ENCODE data around the gene NECTIN4. TPM values are rescaled to one million over a fixed set of nuclear protein-coding genes. Genes with fewer than 3 reads are reported as not detected.

NECTIN4 gene
- not detected for polyA plus RNA-seq

DNA sequence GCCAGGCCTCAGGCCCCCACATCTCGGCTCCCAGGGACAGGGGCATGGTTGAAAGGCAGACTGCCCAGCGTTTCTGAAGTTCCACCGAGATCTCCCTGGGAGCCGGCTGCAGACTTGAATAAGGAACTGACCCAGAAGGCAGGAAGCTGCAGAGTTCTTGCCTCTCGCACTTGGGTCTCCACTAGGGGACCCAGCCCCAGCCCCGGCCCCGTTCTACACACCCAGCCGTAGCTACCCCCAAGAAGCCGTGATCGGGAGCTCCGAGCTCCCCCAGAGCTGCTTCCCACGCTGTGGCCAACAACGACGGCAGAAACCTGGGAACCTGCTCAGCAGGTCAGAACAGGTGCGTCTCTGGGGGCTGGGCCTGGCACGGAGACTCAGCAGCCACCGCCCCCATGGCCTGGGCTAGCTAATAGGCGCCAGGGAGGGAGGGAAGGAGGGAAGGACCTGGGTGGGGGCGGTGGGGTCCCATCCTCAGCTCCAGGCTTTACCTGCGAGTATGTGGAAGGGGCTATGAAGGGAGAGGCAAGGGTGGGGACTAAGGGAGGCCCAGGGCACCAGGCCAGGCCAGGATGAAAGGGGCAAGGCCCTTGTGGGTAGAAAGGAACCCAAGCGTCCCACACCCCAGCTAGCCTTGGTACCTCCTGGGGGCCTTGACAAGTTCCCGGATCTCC is at the start of gene NECTIN4:
Gene NECTIN4, minus strand, starts transcription at position 308 of the 674 bp plus-strand sequence. Its CDS starts 262 bp downstream, at position 46.
- Mint-ChIP-seq H3K4me1 (no peaks in the 10 kb centered on the region), H3K27ac (no peak within 1 kb of the TSS), H3K36me3 (no peaks in the 10 kb centered on the region), H3K4me3 (no peak within 1 kb of the TSS), H3K27me3 (peaks cover 2% of the 10 kb centered on the region), H3K9me3 (no peaks in the 10 kb centered on the region)

DNA sequence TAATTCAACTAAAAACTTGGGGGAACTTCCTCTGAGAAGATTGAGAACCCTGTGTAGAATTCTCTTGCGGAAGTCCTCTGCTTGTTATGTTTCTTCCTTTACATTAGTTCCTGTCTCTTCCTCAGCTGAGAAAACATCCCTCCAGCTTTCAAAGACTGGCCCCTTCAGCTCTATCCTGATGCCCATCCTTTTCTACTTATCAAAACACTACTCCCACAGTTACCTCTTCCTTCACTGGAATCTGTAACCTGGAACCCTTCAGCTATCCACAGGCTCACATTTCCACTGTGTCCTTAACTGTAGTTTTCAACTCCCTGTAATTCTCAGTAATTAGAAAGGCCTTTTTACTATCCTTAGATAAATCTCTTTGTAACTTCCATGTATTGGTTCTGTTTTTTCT is 49.1 kb upstream of the NECTIN4 start:
- H3K9me3 Mint-ChIP-seq = no peaks in the 10 kb centered on the region
- peaks cover 2 to 7% (median 7%) of the 10 kb centered on the region in 3 donors for H3K4me1 Mint-ChIP-seq
- peak overlapping the region in 1 of 4 donors; percentile 70 for H3K4me3 Mint-ChIP-seq
- peak overlapping the region in 2 of 3 donors; percentile 32 to 52 for H3K27ac Mint-ChIP-seq
- no peaks in the 10 kb centered on the region for H3K36me3 Mint-ChIP-seq
- H3K27me3 Mint-ChIP-seq = no peaks in the 10 kb centered on the region

DNA sequence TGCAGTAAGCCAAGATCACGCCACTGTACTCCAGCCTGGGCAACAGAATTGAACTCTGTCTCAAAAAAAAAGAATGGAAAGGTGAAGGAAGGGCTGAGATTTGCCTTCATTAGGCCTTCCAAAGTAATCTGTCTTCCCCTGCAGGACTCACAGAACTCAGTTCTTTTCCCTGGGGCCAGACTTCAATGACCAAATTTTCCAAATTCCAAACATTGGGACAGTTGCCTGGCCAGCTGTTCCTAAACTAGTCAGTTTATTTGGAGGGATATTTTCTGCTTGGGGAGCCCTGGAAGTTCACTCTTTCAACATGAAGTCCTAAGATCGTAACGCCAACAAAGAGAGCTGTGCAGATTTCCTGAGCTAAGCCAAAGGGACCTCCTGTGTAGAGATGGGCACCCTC is 48.5 kb upstream of the NECTIN4 start:
- Mint-ChIP-seq H3K27ac (peak overlapping the region in 1 of 3 donors; percentile 32), H3K27me3 (no peaks in the 10 kb centered on the region), H3K4me3 (peak overlapping the region in 1 of 4 donors; percentile 70), H3K36me3 (no peaks in the 10 kb centered on the region), H3K4me1 (peaks cover 2 to 7% (median 7%) of the 10 kb centered on the region in 3 donors), H3K9me3 (no peaks in the 10 kb centered on the region)

- no peaks in the 10 kb centered on the region for H3K9me3 Mint-ChIP-seq
- peaks cover 5% of the 10 kb centered on the region for H3K36me3 Mint-ChIP-seq
- H3K4me1 Mint-ChIP-seq = peaks cover 17 to 24% (median 18%) of the 10 kb centered on the region in 3 donors
- no peak overlapping the region for H3K4me3 Mint-ChIP-seq
- no peak overlapping the region for H3K27ac Mint-ChIP-seq
- H3K27me3 Mint-ChIP-seq = no peaks in the 10 kb centered on the region
Measured at GRCh38 chr1:161133220-161133740, 43.9 kb upstream of the NECTIN4 start.

DNA sequence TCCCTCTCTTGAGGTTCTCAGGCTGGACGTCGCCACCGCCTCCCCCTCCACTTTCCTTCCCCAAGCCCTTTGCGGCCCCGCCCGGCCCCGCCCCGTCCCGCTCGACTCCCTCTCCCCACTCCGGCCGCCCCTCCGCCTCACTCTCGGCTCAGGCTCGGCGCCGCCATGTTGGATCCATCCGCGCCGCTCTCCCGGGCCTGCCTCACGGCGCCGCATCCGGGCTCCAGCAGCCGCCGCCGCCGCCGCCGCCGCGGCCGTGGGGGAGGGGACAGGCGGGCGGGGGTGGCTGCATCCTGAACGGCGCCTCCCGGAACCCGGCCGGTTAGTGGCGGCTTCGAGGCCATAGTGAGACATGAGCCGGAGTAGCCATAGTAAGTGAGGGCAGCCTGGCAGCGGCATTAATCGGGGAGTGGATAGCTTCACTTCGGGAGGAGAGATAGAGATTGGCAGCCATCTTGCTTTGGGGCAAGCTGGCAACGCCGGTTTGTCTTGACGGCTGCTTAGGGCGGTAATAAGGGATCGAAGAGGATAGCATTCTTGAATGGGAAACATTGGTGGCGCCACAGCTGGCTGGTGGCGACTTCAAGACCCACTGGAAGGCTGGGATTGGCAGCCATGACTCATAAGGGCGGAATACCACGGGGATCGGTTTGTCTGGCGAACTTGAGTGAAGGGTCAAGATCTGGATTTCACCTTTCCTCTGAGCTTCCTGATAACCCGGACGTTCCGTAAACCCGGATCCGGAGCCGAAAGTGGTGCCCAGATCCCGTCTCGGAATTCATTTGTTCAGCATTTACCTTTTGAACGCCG is 43.3 kb upstream of the NECTIN4 start, which contains the start of gene DEDD:
Gene DEDD, minus strand, starts transcription at position 258 of the 810 bp plus-strand sequence. CDS start 8,205 bp downstream, outside the sequence.
- peak within 1 kb of the TSS in 2 of 3 donors; percentile 83 to 92 for H3K27ac Mint-ChIP-seq

GRCh38 chr1:161131523-161132409 is 42.4 kb upstream of the NECTIN4 start:
- Mint-ChIP-seq H3K36me3 (peaks cover 5% of the 10 kb centered on the region), H3K27me3 (no peaks in the 10 kb centered on the region), H3K9me3 (no peaks in the 10 kb centered on the region), H3K4me1 (peaks cover 16 to 34% (median 20%) of the 10 kb centered on the region in 3 donors), H3K27ac (peak overlapping the region in 2 of 3 donors; percentile 83 to 92), H3K4me3 (peak overlapping the region in 1 of 4 donors; percentile 84)

More for the DNA sequence above, 43.3 kb upstream of the NECTIN4 start, which contains the start of gene DEDD:
- Mint-ChIP-seq H3K4me3 (peak within 1 kb of the TSS in 1 of 4 donors; percentile 84), H3K36me3 (peaks cover 5% of the 10 kb centered on the region), H3K9me3 (no peaks in the 10 kb centered on the region), H3K27me3 (no peaks in the 10 kb centered on the region), H3K4me1 (peaks cover 16 to 29% (median 17%) of the 10 kb centered on the region in 3 donors)

DNA sequence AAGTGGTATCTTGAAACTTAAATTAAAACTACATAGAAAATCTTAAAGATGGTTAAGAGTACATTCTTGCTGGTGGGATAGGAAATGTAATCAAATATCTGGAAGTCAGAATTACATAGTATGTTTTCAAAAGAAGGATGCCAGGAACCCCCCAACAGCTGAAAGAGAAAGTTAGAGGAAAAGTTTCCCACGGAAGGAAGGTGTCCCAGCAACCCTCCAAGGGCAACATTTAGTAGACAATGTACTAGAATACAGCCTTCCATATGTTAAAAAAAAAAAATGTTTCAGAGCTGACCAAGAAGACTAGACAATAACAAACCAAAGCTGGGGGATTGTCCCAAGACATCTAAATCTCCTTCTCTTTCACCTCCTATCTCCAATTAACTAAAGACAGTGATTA is 40.9 kb upstream of the NECTIN4 start:
- Mint-ChIP-seq H3K9me3 (no peaks in the 10 kb centered on the region), H3K27me3 (no peaks in the 10 kb centered on the region), H3K4me1 (peaks cover 16 to 37% (median 18%) of the 10 kb centered on the region in 3 donors), H3K27ac (peak overlapping the region in 2 of 3 donors; percentile 26 to 92), H3K36me3 (peaks cover 8% of the 10 kb centered on the region), H3K4me3 (peak overlapping the region in 3 of 4 donors; percentile 3 to 84 (median 27))

DNA sequence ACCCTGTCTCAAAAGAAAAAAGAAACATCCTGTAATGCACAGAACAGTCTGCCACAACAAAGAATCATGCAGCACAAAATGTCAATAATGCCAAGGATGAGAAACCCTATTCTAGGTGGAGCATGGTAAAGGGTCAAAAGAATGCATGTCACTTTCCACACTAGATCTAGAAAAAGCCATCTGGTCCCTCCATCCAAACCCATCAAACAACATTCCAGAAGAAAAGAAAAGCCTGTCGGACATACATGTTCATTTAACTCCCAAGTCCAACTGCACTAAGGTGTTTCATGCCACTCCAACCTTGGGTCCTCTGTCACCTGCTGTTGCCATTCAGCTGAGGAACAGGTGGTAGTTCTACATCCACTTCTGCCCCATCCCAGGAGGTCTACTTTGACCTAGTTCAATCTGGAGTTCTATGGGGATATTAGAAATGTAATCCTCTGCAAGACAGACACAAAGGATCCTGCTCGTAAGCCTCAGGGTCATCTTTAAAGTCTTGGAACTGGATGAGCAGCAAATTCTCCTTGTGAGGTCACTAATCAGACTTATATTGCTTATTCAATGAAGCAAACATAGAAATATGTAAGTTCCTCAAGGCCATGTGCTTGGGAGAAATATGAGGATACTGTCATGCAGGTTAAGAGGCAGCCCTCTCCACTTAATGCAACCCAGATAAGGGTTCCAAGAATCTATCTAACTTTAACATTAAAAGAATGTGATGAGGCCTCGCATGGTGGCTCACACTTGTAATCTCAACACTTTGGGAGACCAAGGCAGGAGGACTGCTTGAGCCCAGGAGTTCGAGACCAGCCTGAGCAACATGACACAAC is 39.4 kb upstream of the NECTIN4 start:
- no peaks in the 10 kb centered on the region for H3K27me3 Mint-ChIP-seq
- H3K36me3 Mint-ChIP-seq = peaks cover 8% of the 10 kb centered on the region
- no peaks in the 10 kb centered on the region for H3K9me3 Mint-ChIP-seq
- H3K4me3 Mint-ChIP-seq = peak overlapping the region in 2 of 4 donors; percentile 22 to 42
- H3K27ac Mint-ChIP-seq = no peak overlapping the region
- H3K4me1 Mint-ChIP-seq = peaks cover 16 to 35% (median 16%) of the 10 kb centered on the region in 3 donors

GRCh38 chr1:161127649-161128048 is 38.3 kb upstream of the NECTIN4 start:
- peaks cover 8% of the 10 kb centered on the region for H3K36me3 Mint-ChIP-seq
- H3K9me3 Mint-ChIP-seq = no peaks in the 10 kb centered on the region
- H3K4me3 Mint-ChIP-seq = peak overlapping the region in 1 of 4 donors; percentile 42
- peaks cover 16 to 35% (median 16%) of the 10 kb centered on the region in 3 donors for H3K4me1 Mint-ChIP-seq
- H3K27ac Mint-ChIP-seq = peak overlapping the region in 2 of 3 donors; percentile 54 to 67
- H3K27me3 Mint-ChIP-seq = no peaks in the 10 kb centered on the region

- Mint-ChIP-seq H3K27me3 (no peaks in the 10 kb centered on the region), H3K36me3 (peaks cover 4% of the 10 kb centered on the region), H3K4me3 (peak overlapping the region in 2 of 4 donors; percentile 12 to 15), H3K27ac (peak overlapping the region in 2 of 3 donors; percentile 50 to 75), H3K4me1 (peaks cover 11 to 40% (median 30%) of the 10 kb centered on the region in 3 donors), H3K9me3 (no peaks in the 10 kb centered on the region)
Measured at GRCh38 chr1:161122967-161123366, 33.6 kb upstream of the NECTIN4 start.

DNA sequence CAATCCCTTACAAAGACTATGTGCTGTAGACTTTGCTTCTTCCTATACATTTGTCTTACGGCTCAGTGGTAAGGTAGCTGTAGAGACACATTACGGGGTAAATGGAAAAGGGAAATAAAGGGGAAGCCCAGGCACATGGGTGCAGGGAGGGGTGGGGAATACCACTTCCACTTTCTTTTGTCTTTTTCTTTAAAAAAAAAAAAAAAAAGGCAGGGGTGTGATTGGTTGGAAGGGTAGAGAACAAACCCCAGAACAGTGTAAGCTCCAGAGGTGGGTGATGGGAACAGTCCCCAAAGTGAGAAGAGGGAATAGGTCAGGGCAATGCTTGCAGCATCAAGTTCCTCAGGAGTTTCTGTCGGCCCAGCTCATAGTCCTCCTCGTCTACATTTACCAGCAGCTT is 32.5 kb upstream of the NECTIN4 start:
- Mint-ChIP-seq H3K4me1 (peaks cover 21 to 35% (median 35%) of the 10 kb centered on the region in 3 donors), H3K27me3 (no peaks in the 10 kb centered on the region), H3K36me3 (peaks cover 4% of the 10 kb centered on the region), H3K4me3 (peak overlapping the region in 2 of 4 donors; percentile 49 to 61), H3K9me3 (no peaks in the 10 kb centered on the region), H3K27ac (peak overlapping the region; percentile 64 to 75 (median 64))

- H3K27ac Mint-ChIP-seq = peak overlapping the region; percentile 64 to 75 (median 64)
- peaks cover 21 to 36% (median 36%) of the 10 kb centered on the region in 3 donors for H3K4me1 Mint-ChIP-seq
- H3K4me3 Mint-ChIP-seq = peak overlapping the region in 3 of 4 donors; percentile 47 to 61 (median 49)
- no peaks in the 10 kb centered on the region for H3K36me3 Mint-ChIP-seq
- no peaks in the 10 kb centered on the region for H3K27me3 Mint-ChIP-seq
- H3K9me3 Mint-ChIP-seq = no peaks in the 10 kb centered on the region
Measured at GRCh38 chr1:161121042-161121650, 31.8 kb upstream of the NECTIN4 start.
